Body of pancreas (tissue), 4 donors: ENCODE results near the gene SMIM5. TPM values are rescaled to one million over a fixed set of nuclear protein-coding genes. Genes with fewer than 3 reads are reported as not detected.

Experiments
- ATAC-seq: fragments of 150-250 bp; one replicate; pipeline ENCODE4 v1.9.1; 2016
- DNase-seq, 4 donors: peaks; one replicate each; pipeline ENCODE4 v3.0.0-alpha.2; 2019
- H3K27ac ChIP-seq, 4 donors: fragments of 200-600 bp; sonication (generic); 1 replicate in 3 of 4; 2 replicates in 1 of 4; pipeline versions ENCODE4 v1.5.1 to v1.6.1; 2016 to 2019; ENCODE audit warnings: mild to moderate bottlenecking in 1 of 4, mixed read lengths in 1 of 4, moderate library complexity in 1 of 4
- H3K27me3 ChIP-seq, 2 donors: fragments of 200-600 bp; sonication (generic); one replicate each; pipeline ENCODE4 v1.6.0; 2016; ENCODE audit warnings: mild to moderate bottlenecking in 1 of 2
- H3K36me3 ChIP-seq, 2 donors: fragments of 200-600 bp; sonication (generic); replicated peaks in 1 of 2; 2 replicates each; pipeline ENCODE4 v1.5.1; 2016; ENCODE audit warnings: low read depth in 2 of 2; ENCODE audit not compliant: insufficient read depth in 1 of 2
- H3K4me1 ChIP-seq: fragments of 200-600 bp; sonication (generic); one replicate; pipeline ENCODE4 v1.6.0; 2016
- H3K4me3 ChIP-seq, 2 donors: fragments of 200-600 bp; sonication (generic); 1 replicate in 1 of 2; 2 replicates in 1 of 2; pipeline ENCODE4 v1.5.1; 2016 to 2019
- H3K9me3 ChIP-seq, 3 donors: fragments of 200-600 bp; sonication (generic); 1 replicate in 2 of 3; 2 replicates in 1 of 3; pipeline ENCODE4 v1.5.1; 2016
- POLR2A ChIP-seq, 3 donors: fragments of 450-650 bp; IDR thresholded peaks; one replicate each; pipeline ENCODE4 v1.6.1; 2016; ENCODE audit warnings: antibody characterized with exemption in 3 of 3, mild to moderate bottlenecking in 2 of 3
- WGBS, 2 donors: methylation state at CpG; one replicate each; pipeline ENCODE4 v1.1.5; 2017; 5-methylcytosine and 5-hydroxymethylcytosine counted together
- intact Hi-C: fragments of 100-400 bp; cut with DNase I; formaldehyde crosslinking; loops from one replicate; pipeline ENCODE4 v1.15.1; 2023
- total RNA-seq, 2 donors: library from RNA; depleted of rRNA; stranded (reverse); fragments of >200 nt; gene quantifications; one replicate each; pipeline ENCODE4 v1.1.0, GENCODE V29; 2016
- TF ChIP-seq, protein P1 (sequence below), 7 experiments: fragments of 450-650 bp in 4 of 7; fragments of 200-600 bp in 3 of 7; sonication (generic) in 3 of 7; IDR thresholded peaks; one replicate each; pipeline ENCODE4 v1.5.1; 2016 to 2019; ENCODE audit warnings: antibody characterized with exemption in 7 of 7

The SMIM5 gene
- total RNA-seq, 2 donors from 2014 or later = 3.3 to 5.2 TPM

DNA sequence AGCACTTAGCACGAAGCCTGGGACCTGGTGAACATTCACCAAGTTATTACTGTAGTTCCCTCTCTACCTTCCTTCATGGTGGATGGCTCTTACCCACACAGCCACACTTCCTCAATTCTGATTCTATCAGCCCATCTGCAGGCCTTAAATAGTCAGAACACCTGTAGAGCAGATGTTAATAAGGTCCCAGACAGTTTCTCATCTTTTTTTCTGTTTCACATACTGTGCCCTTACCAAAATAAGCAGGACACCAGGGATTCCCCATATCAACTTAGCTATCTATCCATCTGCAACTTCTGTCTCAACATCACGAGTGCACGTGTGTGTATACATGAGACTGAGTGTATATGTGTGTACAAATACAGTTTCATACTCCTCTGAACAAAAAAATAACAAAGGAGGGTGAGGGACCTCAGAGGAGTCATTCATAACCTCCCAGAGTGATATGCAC, 30.9 kb downstream of the SMIM5 start:
- DNase-seq (no peak), ATAC-seq (no peak)
- Histone ChIP-seq H3K27me3 (no peaks in the 10 kb centered on the region), H3K4me3 (no peak overlapping the region), H3K4me1 (peaks cover 19% of the 10 kb centered on the region), H3K27ac (no peak overlapping the region), H3K9me3 (no peaks in the 10 kb centered on the region), H3K36me3 (peaks cover 5 to 15% of the 10 kb centered on the region in 2 donors)
- intact Hi-C loops = no loop called here
- no peak for TF ChIP-seq POLR2A (IDR thresholded peaks at IDR 0.05)
- TF ChIP-seq, protein P1, sequence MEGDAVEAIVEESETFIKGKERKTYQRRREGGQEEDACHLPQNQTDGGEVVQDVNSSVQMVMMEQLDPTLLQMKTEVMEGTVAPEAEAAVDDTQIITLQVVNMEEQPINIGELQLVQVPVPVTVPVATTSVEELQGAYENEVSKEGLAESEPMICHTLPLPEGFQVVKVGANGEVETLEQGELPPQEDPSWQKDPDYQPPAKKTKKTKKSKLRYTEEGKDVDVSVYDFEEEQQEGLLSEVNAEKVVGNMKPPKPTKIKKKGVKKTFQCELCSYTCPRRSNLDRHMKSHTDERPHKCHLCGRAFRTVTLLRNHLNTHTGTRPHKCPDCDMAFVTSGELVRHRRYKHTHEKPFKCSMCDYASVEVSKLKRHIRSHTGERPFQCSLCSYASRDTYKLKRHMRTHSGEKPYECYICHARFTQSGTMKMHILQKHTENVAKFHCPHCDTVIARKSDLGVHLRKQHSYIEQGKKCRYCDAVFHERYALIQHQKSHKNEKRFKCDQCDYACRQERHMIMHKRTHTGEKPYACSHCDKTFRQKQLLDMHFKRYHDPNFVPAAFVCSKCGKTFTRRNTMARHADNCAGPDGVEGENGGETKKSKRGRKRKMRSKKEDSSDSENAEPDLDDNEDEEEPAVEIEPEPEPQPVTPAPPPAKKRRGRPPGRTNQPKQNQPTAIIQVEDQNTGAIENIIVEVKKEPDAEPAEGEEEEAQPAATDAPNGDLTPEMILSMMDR (IDR thresholded peaks at IDR 0.05) = no peak
- WGBS, 2 donors = 79 to 80% methylated on average over 3 of the region's 3 CpGs

- Histone ChIP-seq H3K27ac (no peak overlapping the region), H3K36me3 (peaks cover 5 to 24% of the 10 kb centered on the region in 2 donors), H3K4me1 (peaks cover 22% of the 10 kb centered on the region), H3K27me3 (no peaks in the 10 kb centered on the region), H3K4me3 (no peak overlapping the region), H3K9me3 (no peaks in the 10 kb centered on the region)
- ATAC-seq (no peak), DNase-seq (no peak)
- TF ChIP-seq POLR2A (IDR thresholded peaks at IDR 0.05) = no peak
- TF ChIP-seq, protein P1 (IDR thresholded peaks at IDR 0.05) = no peak
- 73 to 77% methylated on average over 10 of the region's 10 CpGs for WGBS, 2 donors
- intact Hi-C loops = no loop called here
These were observed 32.7 kb downstream of the SMIM5 start for GRCh38 chr17:75665981-75666380.

DNA sequence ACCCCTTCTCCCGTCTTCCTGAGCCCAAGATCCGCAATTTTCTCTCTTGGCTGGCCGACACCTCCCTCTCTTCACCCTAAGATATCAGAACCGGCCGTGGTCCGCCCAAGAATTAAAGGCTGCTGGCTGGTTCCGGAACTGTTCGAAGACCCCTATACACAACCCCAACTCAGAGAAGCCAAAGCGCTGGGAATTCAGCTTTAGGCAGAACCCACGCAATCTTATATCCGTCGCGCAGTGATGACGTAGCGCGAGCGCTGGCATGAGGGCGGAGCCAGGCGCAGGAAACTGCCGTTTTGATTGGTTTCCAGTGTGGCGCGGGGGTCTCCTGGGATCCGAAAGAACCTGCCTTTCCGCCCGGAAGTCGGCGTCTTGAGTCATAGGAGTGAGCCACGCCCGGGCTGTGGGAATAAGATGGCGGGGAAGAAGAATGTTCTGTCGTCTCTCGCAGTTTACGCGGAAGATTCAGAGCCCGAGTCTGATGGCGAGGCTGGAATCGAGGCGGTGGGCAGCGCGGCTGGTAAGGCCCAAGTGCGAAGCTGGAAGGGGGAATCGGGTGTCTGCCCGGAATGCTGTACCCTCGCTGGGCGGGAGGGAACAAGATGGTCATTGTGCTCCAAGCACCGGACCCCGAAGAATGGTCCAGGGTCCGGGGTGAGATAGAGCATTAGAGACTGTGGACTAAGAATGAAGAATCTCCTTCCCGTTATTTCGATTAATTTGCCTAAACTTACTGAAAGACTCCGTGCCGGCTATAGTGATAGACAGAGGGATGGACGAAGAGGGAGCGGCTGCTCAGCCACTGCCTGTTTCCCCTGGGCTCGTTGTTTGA, 33.9 kb downstream of the SMIM5 start, which contains the start of the genes RECQL5 and SAP30BP:
Gene RECQL5, minus strand, starts transcription at position 196 of the 832 bp plus-strand sequence. CDS start 597 bp downstream, outside the sequence.
Gene SAP30BP, plus strand, starts transcription at position 380 of the 832 bp plus-strand sequence. Its CDS starts 35 bp downstream, at position 415.
- intact Hi-C loops = no loop called here
- Histone ChIP-seq H3K36me3 (peaks cover 5 to 20% of the 10 kb centered on the region in 2 donors), H3K4me3 (peak within 1 kb of the TSS; percentile 64 to 97), H3K27me3 (no peaks in the 10 kb centered on the region), H3K4me1 (peaks cover 26% of the 10 kb centered on the region), H3K9me3 (no peaks in the 10 kb centered on the region), H3K27ac (peak within 1 kb of the TSS; percentile 55 to 88 (median 86))
- TF ChIP-seq, protein P1 (IDR thresholded peaks at IDR 0.05) = peak in 2 of 7 experiments; percentile 3 to 23
- peak; percentile 60 to 90 (median 86) for TF ChIP-seq POLR2A (IDR thresholded peaks at IDR 0.05)
- 0 to 1% methylated on average over 42 to 55 of the region's 55 CpGs for WGBS, 2 donors
- peak; percentile 97 to 99 (median 98) for DNase-seq
- peak; percentile 100 for ATAC-seq

GRCh38 chr17:75667825-75668224, 34.6 kb downstream of the SMIM5 start:
- whole genome bisulfite sequencing, 2 donors = 0 to 5% methylated on average over 4 of the region's 4 CpGs

More at GRCh38 chr17:75667825-75668224, 34.6 kb downstream of the SMIM5 start:
- Histone ChIP-seq H3K27ac (peak overlapping the region in 3 of 4 donors; percentile 55 to 88 (median 87)), H3K36me3 (peaks cover 0 to 18% of the 10 kb centered on the region in 2 donors), H3K9me3 (no peaks in the 10 kb centered on the region), H3K4me3 (peak overlapping the region; percentile 64 to 97), H3K27me3 (no peaks in the 10 kb centered on the region), H3K4me1 (peaks cover 26% of the 10 kb centered on the region)
- intact Hi-C loops = no loop called here
- TF ChIP-seq, protein P1 (IDR thresholded peaks at IDR 0.05) = no peak
- no peak for TF ChIP-seq POLR2A (IDR thresholded peaks at IDR 0.05)
- ATAC-seq = no peak
- DNase-seq = no peak
